HEK293 (cell line): ENCODE data around the gene DNAI1.

Experiments used
- CTCF ChIA-PET: fragments of 350-600 bp; formaldehyde crosslinking; extraction: SDS; loops from one replicate; lab custom pipeline; 2021; ENCODE audit warnings: antibody characterized with exemption; lab: Yijun Ruan, JAX
- POLR2A ChIA-PET: fragments of 300-600 bp; formaldehyde crosslinking; extraction: SDS; loops from one replicate; lab custom pipeline; 2020; ENCODE audit warnings: antibody characterized with exemption, inconsistent platforms; lab: Yijun Ruan, JAX
- H3K27ac ChIP-seq: fragments of 200-500 bp; sonication (Bioruptor generic); 2 replicates; pipeline ENCODE4 v1.5.1; 2014; ENCODE audit warnings: low read depth, low read length, control low read depth, inconsistent platforms; ENCODE audit errors: extremely low read depth
- H3K36me3 ChIP-seq, 2 experiments: fragments of 200-500 bp in 1 of 2; sonication (Bioruptor generic) in 1 of 2; 1 replicate in 1 of 2; 2 replicates in 1 of 2; pipeline ENCODE4 v1.5.1; 2014 to 2017; ENCODE audit warnings: inconsistent platforms in 2 of 2, low read length in 2 of 2; ENCODE audit not compliant: control insufficient read depth in 2 of 2, insufficient read depth in 1 of 2
- H3K4me1 ChIP-seq: fragments of 200-500 bp; sonication (Bioruptor generic); 2 replicates; pipeline ENCODE4 v1.5.1; 2014; ENCODE audit warnings: mild to moderate bottlenecking, low read length, inconsistent platforms; ENCODE audit not compliant: control insufficient read depth, insufficient read depth
- H3K4me3 ChIP-seq: 2 replicates; pipeline ENCODE4 v1.5.1; 2011; ENCODE audit warnings: low read depth, mild to moderate bottlenecking, control low read depth, low read length, moderate library complexity
- H3K9me3 ChIP-seq: fragments of 200-500 bp; sonication (Bioruptor generic); 2 replicates; pipeline ENCODE4 v1.5.1; 2014; ENCODE audit warnings: low read depth, low read length, inconsistent platforms; ENCODE audit not compliant: control insufficient read depth, insufficient read depth
- CTCF ChIP-seq: fragments of 450-650 bp; formaldehyde crosslinking; IDR thresholded peaks from 2 replicates; pipeline ENCODE4 v1.5.1; 2016; ENCODE audit warnings: missing biosample characterization, missing genetic modification characterization
- EGR2 ChIP-seq: fragments of 450-650 bp; formaldehyde crosslinking; IDR thresholded peaks from 2 replicates; pipeline ENCODE4 v1.5.1; 2016; ENCODE audit warnings: low read depth, missing biosample characterization, missing genetic modification characterization
- TSHZ1 ChIP-seq: fragments of 450-650 bp; formaldehyde crosslinking; IDR thresholded peaks from 2 replicates; pipeline ENCODE4 v1.5.1; 2016; ENCODE audit warnings: missing biosample characterization, missing genetic modification characterization, borderline replicate concordance
- ZFHX2 ChIP-seq: fragments of 450-650 bp; formaldehyde crosslinking; conservative IDR thresholded peaks from 2 replicates; pipeline ENCODE4 v1.5.1; 2016; ENCODE audit warnings: missing biosample characterization, missing genetic modification characterization
- ZIC2 ChIP-seq: fragments of 450-650 bp; formaldehyde crosslinking; IDR thresholded peaks from 2 replicates; pipeline ENCODE4 v1.5.1; 2016; ENCODE audit warnings: missing biosample characterization, missing genetic modification characterization
- ZNF202 ChIP-seq: fragments of 450-650 bp; formaldehyde crosslinking; IDR thresholded peaks from 2 replicates; pipeline ENCODE4 v1.5.1; 2016; ENCODE audit warnings: missing biosample characterization, missing genetic modification characterization, borderline replicate concordance
- ZNF24 ChIP-seq: fragments of 450-650 bp; formaldehyde crosslinking; IDR thresholded peaks from 2 replicates; pipeline ENCODE4 v1.5.1; 2016; ENCODE audit warnings: missing biosample characterization, missing genetic modification characterization
- ZNF449 ChIP-seq: fragments of 450-650 bp; formaldehyde crosslinking; IDR thresholded peaks from 2 replicates; pipeline ENCODE4 v1.5.1; 2017; ENCODE audit warnings: missing biosample characterization, mild to moderate bottlenecking, missing genetic modification characterization, moderate library complexity
- ZNF660 ChIP-seq: fragments of 450-650 bp; IDR thresholded peaks from 2 replicates; pipeline ENCODE4 v1.5.1; 2018; ENCODE audit warnings: missing biosample characterization, mild to moderate bottlenecking, missing genetic modification characterization
- TF ChIP-seq, protein P1 (sequence below): fragments of 450-650 bp; formaldehyde crosslinking; IDR thresholded peaks from 2 replicates; pipeline ENCODE4 v1.5.1; 2016; ENCODE audit warnings: missing biosample characterization, missing genetic modification characterization, low read depth
- TF ChIP-seq, protein P2 (sequence below): fragments of 450-650 bp; formaldehyde crosslinking; IDR thresholded peaks from 2 replicates; pipeline ENCODE4 v1.5.1; 2016; ENCODE audit warnings: missing biosample characterization, missing genetic modification characterization

DNAI1 gene

DNA sequence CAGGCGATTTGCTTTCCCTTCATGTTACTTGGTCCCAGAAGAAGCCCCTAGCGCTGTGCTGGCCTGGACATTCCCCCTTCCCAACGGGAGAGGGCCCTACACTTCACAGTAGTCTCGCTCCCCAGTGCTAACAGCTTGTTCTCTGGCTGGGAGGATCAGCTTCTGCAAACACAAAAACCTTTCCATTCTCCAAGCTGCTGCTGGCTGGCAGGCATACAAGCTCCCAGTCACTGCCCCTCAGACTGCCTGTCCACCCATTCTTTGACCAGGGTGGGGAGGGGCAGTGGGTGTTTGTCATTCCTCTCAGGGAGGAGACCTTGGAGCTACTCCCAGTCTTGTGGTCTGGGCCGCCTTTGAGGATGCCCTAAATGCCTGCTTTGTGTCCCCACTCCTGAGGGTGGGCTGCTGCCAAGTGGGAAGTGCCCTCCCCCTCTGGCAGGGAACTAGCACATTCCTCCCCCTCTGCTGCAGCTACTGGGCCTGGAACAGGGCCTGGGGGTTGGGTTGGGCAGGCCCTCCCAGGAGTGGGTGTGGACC is 43.4 kb downstream of the DNAI1 start (continued):
- TF ChIP-seq CTCF = no peak
- TF ChIP-seq, protein P1, sequence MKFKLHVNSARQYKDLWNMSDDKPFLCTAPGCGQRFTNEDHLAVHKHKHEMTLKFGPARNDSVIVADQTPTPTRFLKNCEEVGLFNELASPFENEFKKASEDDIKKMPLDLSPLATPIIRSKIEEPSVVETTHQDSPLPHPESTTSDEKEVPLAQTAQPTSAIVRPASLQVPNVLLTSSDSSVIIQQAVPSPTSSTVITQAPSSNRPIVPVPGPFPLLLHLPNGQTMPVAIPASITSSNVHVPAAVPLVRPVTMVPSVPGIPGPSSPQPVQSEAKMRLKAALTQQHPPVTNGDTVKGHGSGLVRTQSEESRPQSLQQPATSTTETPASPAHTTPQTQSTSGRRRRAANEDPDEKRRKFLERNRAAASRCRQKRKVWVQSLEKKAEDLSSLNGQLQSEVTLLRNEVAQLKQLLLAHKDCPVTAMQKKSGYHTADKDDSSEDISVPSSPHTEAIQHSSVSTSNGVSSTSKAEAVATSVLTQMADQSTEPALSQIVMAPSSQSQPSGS (tag by site-specific recombination) = no peak

GRCh38 chr9:34502471-34502870 is 43.9 kb downstream of the DNAI1 start:
- POLR2A ChIA-PET = interaction anchor here (1.1 to 1.2 kb wide), 2 partner anchors 9 to 125 kb away, joined by 3 to 4 read pairs; partner anchors contain the start of gene MYORG
- CTCF ChIA-PET = interaction anchor here (0.7 to 11.0 kb wide), 21 partner anchors 9 to 175 kb away, joined by 3 to 132 read pairs (median 8); no protein-coding TSS in a partner anchor
- no peaks in the 10 kb centered on the region for H3K4me1 ChIP-seq
- TF ChIP-seq EGR2 (tag by site-specific recombination) = 0 out of 2 replicates have a peak, but pooled peaks have one; percentile 30
- peak; percentile 46 for TF ChIP-seq ZFHX2 (tag by site-specific recombination)
- TF ChIP-seq TSHZ1 = no peak
- TF ChIP-seq ZNF660 = no peak
- no peak for TF ChIP-seq ZNF202 (tag by site-specific recombination)
- no peak for TF ChIP-seq ZNF24
- TF ChIP-seq ZNF449 (tag by site-specific recombination) = no peak
- no peaks in the 10 kb centered on the region for H3K9me3 ChIP-seq
- no peak overlapping the region for H3K4me3 ChIP-seq
- no peaks in the 10 kb centered on the region for H3K36me3 ChIP-seq
- H3K27ac ChIP-seq = no peak overlapping the region

DNA sequence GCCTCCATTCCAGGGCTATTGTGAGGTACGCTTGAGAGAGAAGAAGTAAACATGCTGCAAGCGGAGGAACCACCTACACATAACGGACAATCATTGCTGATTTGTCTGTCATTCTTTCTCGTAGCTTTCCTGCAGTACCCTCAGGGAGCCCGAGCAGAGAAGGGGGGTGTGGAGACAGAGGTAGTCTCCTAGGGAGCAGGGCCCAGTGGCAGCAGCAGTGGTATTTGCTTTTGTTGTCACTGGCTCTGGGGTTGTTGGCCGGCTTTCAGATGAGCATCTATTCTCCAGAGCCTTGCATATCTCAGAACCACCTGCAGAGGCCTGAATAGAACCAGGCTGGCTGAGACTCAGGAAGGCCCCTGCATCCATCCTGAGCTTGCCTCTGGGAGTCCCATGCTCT is 44.3 kb downstream of the DNAI1 start:
- no peaks in the 10 kb centered on the region for H3K9me3 ChIP-seq
- CTCF ChIA-PET = interaction anchor here (0.6 to 11.0 kb wide), 15 partner anchors 9 to 536 kb away, joined by 3 to 132 read pairs (median 7); no protein-coding TSS in a partner anchor
- no peak overlapping the region for H3K27ac ChIP-seq
- POLR2A ChIA-PET = interaction anchor here (1.1 to 1.2 kb wide), 2 partner anchors 9 to 126 kb away, joined by 3 to 4 read pairs; partner anchors contain the start of gene MYORG
- H3K4me3 ChIP-seq = no peak overlapping the region
- no peaks in the 10 kb centered on the region for H3K4me1 ChIP-seq
- no peaks in the 10 kb centered on the region for H3K36me3 ChIP-seq
- peak; percentile 24 for TF ChIP-seq ZIC2 (tag by site-specific recombination)
- TF ChIP-seq, protein P2, sequence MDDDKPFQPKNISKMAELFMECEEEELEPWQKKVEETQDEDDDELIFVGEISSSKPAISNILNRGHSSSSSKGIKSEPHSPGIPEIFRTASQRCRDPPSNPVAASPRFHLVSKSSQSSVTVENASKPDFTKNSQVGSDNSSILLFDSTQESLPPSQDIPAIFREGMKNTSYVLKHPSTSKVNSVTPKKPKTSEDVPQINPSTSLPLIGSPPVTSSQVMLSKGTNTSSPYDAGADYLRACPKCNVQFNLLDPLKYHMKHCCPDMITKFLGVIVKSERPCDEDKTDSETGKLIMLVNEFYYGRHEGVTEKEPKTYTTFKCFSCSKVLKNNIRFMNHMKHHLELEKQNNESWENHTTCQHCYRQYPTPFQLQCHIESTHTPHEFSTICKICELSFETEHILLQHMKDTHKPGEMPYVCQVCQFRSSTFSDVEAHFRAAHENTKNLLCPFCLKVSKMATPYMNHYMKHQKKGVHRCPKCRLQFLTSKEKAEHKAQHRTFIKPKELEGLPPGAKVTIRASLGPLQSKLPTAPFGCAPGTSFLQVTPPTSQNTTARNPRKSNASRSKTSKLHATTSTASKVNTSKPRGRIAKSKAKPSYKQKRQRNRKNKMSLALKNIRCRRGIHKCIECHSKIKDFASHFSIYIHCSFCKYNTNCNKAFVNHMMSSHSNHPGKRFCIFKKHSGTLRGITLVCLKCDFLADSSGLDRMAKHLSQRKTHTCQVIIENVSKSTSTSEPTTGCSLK = no peak
